IPS-NIHi7 (cell line): ENCODE results near the gene MRPS10.
"Not testable (repeated sequence)": the region's sequence is repeated elsewhere in the genome, so short reads cannot be mapped to it uniquely, and the experiment has no call there.

ENCODE experiments used
- DNase-seq: peaks from one replicate; pipeline ENCODE4 v3.0.0; 2012; ENCODE audit warnings: mixed read lengths; ENCODE audit errors: extremely low spot score

The MRPS10 gene

GRCh38 chr6:42239333-42239732, 21.7 kb upstream of the MRPS10 start:
- no peak for DNase-seq

GRCh38 chr6:42237857-42238256, 20.2 kb upstream of the MRPS10 start:
- DNase-seq = no peak

DNA sequence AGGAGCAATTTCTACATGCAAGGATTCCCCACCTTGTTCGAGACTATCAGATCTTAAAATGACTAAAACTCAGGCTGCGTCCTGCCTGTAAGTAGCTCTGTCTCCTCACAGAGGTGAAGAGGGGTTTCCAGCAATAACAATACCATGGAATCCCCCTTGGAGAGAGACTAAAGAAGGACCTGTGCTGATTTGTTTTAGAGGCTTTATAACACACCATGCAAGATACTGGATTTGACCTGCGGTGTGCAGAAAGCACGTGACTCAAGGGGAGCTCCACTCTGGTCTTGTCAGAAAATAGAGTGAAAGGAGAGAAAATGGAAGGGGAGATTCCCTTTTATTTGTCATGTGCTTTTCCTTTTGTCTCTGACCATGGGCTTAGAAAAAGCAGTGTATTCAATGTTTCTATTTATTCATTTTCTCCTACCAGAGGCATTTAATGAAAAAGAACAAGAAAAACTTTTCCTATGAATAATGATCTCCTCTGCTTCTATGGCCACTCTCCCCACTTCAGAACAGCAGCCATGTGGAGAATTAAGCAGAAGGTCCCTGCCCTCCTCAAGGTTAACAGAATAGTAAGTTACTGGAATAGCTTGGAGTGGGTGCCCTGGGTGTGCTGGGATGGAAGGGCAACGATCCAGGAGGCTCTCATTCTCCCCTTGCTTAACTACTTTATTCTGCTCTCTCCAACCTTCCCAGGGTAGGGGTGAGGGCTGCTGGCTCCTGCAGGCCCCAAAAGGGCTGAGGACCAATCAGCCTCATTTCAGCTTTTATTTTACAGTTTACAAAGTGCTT, 19.2 kb upstream of the MRPS10 start:
- no peak for DNase-seq

DNA sequence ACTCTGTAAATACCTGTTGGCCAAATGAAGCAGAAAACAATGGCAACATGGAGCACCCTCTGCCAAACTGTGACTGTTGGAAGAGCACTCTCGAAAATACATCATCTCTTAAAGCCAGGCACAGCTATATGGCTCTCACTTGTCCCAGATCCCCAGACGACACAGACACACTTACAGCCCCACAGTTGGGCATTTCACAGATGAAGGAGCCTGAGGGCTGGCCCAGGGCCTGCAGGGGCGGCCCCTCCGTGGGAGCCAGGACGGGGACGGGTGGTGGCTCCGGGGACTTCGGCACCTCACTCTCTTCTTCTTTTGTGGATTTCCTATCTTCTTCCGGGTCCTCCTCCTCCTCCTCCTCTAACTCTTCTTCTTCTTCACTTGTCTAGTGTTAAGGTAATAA, 18.4 kb upstream of the MRPS10 start:
- DNase-seq = no peak

GRCh38 chr6:42232035-42232434, 14.4 kb upstream of the MRPS10 start:
- DNase-seq = no peak

- peak; percentile 38 for DNase-seq
Observed at GRCh38 chr6:42230345-42231321, 13.0 kb upstream of the MRPS10 start.

- no peak for DNase-seq
Observed at GRCh38 chr6:42229506-42230119, 12.0 kb upstream of the MRPS10 start.

GRCh38 chr6:42228305-42228704, 10.6 kb upstream of the MRPS10 start:
- no peak for DNase-seq

DNA sequence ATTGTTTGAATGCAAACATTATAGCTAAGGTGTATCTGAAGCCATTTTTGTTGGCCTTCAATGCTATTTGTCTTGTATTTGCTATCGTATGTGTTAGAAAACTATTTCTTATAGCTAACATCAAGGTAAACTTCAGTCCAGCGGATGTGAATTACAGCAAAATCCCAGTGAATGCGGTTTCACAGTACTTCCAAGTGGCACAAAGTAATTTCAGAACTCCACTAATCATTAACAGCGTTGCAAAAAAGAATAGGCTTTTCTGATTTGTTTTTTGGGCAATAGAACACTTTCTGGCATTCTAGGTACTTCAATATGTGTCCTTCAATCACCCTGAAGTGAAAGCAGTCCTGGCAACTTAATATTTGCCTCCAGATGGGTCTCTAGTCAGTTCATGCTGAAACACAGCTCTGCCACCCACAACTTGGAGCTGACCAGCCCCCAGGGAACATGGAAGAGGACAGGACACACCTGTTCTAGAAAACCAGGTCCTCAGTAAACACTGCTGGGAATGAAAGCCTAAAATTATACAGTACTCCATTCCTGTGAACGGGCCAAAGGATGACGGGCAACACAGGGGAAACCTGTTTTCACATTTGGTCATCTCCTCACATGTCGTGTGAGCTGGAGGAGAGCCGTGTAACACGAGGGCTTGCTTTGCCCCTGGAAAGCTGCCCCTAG, 9.7 kb upstream of the MRPS10 start:
- DNase-seq = no peak

GRCh38 chr6:42226645-42227143, 9.0 kb upstream of the MRPS10 start:
- DNase-seq = peak; percentile 42

DNA sequence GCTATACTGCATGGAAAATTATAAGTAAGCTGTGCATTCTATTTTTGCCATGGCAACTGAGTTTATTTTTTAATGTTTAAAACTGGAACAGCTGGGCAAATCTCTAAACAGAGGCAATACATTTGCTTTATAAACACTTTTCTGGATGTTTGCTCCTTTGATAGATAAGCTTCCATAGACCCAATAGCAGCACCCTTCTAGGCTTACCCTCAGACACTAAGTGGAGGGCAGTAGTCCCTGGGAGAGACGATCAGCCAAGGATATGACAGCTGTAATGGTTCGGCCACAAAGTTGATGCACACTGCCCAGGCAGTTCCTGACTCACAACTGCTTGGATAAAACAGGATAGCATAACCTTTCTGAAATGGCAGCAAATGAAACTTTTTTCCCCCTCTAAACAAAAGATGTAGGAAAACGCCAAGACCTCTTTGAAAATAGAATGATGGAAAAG, 8.5 kb upstream of the MRPS10 start:
- no peak for DNase-seq

DNA sequence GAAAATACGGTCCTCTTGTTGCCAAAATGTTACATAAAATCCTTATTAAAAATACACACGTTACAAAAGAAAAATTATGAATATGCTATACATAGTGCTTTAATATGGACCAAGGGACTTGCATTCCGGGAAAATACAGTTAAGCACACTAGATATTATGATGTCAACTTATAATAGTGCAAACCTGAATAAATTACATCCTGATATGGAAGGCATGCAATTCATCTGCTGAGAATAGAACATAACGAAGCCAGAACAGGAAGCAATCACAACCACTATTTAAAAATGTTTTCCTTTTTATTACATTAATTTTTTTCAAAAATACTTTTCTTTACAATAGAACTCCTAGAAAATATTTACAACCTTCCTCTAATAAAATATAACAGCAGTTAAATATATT, 7.8 kb upstream of the MRPS10 start:
- no peak for DNase-seq

GRCh38 chr6:42225029-42225339, 7.3 kb upstream of the MRPS10 start:
- no peak for DNase-seq

DNA sequence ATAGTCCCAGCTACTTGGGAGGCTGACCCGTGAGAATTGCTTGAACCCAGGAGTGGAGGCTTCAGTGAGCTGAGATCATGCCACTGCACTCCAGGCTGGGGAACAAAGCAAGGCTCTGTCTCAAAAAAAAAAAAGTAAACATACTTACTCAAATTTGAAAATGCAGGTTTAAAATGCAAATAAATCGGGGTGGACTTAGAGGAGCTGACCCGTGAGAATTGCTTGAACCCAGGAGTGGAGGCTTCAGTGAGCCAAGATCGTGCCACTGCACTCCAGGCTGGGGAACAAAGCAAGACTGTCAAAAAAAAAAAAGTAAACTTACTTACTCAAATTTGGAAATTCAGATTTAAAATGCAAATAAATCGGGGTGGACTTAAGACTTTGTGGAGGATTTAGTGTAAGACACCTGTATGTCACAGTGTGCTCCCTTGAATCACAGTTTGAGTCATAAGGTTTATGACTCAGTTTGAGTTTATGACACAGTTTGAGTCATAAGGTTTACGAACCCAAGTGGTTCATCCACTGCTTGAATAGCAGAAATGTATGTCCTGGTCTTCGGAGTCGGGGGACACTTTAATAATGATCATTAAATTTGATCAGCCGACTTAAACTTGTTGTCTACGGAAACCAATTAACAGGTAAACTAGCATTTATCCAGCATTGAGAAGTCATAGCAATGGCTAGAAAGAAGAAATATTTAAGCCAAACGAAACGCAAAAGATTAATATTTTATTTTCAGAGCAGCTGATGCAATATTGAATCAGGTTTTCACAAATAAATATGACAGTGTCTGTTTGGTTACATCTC, 6.8 kb upstream of the MRPS10 start:
- no peak for DNase-seq

DNA sequence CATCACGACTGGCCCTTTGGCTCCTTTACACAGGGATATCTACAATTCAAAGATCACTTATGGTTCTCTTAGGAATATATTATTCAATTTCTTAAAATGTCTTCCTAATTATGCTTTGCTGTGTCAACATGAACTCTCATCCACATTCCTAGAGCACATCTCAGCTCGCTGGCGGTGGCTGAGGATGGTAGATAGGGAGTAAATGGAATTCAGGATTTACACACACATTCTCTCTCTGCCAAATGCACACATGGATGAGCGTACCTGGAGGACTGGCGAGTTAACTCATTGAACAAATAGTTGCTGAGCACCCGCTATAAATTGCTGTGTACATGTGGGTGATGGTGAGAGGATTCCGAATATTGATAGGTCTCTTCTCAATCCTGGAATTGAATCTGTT, 4.8 kb upstream of the MRPS10 start:
- DNase-seq = no peak

DNA sequence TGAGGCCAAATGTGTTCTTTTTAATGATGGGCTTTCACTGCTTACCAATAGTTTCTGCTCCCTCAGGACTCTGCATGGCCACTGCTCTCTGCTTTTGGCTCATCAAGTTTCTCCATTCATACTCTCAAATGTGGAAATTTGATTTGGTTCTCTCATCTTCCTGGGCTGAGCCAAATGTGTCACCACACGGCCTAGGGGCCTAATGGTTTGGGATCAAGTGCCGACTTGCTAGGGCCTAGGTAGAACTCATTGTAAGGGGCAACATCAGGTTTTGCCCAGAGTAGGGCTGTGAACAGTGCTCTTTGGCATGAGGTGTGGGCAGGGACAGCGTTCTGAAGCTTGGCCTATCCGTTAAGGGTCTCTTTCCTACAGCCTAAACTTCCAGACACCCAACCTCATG, 3.9 kb upstream of the MRPS10 start:
- DNase-seq = no peak

GRCh38 chr6:42220807-42221206, 3.1 kb upstream of the MRPS10 start:
- no peak for DNase-seq

- no peak for DNase-seq
Observed at GRCh38 chr6:42217157-42217518, 523 bp downstream of the MRPS10 start.

DNA sequence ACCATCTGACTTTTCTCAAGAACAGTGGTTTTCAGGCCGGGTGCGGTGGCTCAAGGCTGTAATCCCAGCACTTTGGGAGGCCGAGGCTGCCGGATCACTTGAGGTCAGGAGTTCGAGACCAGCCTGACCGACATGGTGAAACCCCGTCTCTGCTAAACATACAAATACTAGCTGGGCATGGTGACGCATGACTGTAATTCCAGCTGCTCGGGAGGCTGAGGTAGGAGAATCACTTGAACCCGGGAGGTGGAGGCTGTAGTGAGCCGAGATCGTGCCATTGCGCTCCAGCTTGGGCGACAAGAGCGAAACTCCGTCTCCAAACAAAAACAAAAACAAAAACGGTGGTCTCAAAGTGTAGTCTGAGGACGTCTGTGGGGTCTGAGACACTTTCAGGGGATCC, 1.2 kb downstream of the MRPS10 start:
- DNase-seq = not testable (repeated sequence)

DNA sequence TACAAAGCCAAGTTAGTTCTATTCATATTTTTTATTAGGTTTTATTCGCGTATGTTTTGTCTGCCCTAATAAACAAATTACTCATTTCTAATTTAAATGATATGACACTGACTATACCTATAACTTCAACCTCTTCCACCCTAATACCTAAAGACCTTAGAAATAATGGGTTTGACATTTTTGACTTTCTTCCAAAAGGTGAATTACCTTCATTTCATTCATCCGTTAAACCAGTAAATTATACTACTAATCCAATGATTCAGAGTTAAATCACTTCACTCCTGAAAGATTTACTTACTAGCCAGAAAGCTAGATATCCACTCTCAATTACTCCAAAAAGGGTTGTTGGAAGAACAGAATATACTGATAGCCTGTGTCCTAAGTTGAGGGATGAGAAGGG, 5.2 kb downstream of the MRPS10 start:
- DNase-seq = no peak

DNA sequence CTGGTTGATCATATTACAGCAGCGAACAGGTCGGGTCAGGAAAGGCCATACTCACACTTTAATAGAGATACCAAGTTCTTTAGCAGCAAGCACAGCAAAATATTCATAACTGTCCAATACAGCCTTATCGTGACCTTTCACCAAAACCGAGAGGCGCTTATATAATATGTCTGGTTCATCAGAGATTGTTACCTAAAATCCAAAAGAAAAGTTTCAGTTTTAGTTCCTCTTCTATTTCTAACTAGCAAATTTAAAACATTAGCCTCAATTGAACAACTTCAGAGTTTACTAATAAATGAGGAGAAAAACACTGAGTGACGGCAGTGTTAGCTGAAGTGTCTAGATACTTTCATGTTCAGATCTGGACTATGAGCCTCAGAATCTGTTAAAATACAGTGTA, 5.9 kb downstream of the MRPS10 start:
- no peak for DNase-seq
